NCI-H128 (cell line): ENCODE data around the gene GLIPR1L2.
"Not testable (repeated sequence)": the region's sequence is repeated elsewhere in the genome, so short reads cannot be mapped to it uniquely, and the experiment has no call there.

Source experiments
- DNase-seq: peaks from one replicate; lab custom pipeline; 2025; ENCODE audit not compliant: unreplicated experiment; lab: John Stamatoyannopoulos, UW

GLIPR1L2 gene

DNA sequence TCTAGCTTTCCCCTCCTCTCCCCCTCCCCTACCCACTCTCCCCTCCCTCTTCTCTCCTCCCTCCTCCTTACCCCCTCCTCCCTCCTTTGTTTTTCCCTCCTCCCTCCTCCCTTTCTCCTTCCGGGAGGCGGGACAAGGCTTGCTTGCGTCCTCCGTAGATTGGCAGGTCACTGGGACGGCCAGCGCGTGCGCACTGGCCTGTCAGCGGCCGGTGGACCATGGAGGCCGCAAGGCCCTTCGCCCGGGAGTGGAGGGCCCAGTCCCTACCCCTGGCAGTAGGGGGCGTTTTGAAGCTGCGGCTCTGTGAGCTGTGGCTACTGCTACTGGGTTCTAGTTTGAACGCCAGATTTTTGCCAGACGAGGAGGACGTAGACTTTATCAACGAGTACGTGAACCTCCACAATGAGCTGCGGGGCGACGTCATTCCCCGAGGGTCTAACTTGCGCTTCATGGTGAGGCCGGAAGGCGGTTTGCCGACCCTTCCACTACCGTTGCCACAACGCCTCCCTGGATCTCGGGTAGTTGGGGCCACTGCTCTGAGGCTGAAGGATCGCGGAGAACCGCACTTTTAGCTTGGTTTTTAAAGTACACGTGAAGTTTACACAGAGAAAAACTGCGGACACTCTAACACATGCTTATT, at the start of gene GLIPR1L2:
TSS of gene GLIPR1L2 (plus strand) at position 191 of the 640 bp plus-strand sequence. CDS start at position 219, 28 bp downstream.
- DNase-seq: peak; percentile 91

DNA sequence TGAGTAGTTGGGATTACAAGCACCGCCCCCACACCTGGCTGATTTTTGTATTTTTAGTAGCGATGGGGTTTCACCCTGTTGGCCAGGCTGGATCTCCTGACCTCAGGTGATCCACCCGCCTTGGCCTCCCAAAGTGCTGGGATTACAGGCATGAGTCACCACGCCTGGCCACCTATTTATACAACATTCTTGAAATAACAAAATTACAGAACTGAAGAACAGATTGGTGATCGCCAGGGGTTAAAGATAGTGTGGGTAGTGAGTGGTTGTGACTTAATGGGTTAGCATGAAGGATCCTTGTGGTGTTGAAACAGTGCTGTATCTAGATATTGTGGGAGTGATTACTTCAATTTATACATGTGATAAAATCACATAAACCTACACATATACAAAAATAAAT, 49.0 kb upstream of the GLIPR1L2 start:
- no peak for DNase-seq

DNA sequence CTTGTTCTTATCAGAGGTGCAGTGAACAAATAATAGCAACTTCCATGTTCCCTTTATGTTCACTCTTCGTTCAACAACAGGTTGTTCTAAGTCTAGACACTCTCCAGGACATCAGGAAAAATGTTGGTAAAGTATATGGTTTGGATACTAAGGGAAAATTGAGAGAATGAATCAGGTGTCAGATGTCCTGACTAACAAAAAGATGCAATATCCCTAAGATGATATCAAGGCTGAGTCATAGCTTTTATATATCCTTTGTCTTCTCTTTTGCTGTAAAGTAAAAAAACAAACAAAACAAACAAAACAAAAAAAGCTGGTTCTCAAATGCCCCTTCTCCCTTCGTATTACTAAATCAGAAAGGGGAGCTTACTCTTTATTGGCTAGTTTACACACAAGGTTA, 45.4 kb upstream of the GLIPR1L2 start:
- DNase-seq: no peak

DNA sequence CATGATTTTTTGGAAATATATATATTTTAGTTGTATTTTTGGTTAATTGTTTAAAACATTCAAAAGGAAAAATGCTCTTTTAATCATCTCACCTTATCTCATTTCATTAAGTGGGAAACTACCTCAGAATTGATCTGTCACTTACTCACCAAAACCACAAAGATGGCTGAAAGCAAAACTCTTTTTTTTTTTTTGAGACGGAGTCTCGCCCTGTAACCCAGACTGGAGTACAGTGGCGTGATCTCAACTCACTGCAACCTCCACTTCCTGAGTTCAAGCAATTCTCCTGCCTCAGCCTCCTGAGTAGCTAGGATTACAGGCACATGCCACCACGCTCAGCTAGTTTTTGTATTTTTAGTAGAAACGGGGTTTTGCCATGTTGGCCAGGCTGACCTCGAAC, 44.7 kb upstream of the GLIPR1L2 start:
- not testable (repeated sequence) for DNase-seq

DNA sequence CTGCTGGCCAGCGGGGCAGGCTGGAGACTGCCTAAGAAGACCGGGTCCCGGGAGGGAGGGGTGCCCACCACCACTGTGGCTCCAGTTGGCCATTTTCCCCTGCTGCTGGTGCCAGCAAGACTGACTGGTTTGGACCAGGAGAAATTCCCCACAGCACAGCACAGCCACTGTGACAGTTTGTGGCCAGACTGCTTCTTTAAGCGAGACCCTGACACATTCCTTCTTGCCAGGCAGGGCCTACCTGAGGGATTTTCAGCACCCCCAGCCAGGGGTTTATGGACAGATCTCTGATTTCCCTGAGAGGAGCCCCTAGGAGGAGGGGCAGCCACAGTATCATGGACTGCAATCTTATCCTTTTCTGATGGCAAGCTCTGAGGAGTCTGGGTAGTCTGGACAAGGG, 40.9 kb upstream of the GLIPR1L2 start:
- DNase-seq: no peak

DNA sequence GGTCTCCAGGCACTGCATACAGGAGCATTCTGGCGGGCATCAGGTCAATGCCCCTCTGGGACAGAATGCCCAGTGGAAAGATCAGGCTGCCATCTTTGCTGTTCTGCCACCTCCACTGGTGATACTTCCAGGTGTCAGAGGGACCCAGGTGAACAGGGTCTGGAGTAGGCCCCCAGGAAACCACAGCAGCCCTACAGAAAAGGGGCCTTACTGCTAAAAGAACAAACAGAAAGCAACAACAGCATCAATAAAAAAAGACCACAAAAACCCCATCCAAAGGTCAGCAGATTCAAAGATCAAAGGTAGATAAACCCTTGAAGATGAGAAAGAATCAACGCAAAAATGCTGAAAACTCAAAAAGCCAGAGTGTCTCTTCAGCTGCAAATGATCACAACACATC, 40.5 kb upstream of the GLIPR1L2 start:
- DNase-seq: no peak

DNA sequence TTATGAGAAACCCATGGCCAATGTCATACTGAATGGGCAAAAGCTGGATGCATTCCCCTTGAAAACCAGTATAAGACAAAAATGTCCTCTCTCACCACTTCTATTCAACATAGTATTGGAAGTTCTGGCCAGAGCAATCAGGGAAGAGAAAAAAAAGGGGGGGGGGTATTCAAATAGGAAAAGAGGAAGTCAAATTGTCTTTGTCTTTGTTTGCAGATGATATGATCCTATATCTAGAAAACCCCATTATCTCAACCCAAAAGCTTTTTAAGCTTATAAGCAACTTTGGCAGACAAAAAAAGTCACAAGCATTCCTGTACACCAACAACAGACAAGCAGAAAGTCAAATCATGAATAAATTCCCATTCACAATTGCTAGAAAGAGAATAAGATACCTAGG, 36.9 kb upstream of the GLIPR1L2 start:
- DNase-seq: no peak

DNA sequence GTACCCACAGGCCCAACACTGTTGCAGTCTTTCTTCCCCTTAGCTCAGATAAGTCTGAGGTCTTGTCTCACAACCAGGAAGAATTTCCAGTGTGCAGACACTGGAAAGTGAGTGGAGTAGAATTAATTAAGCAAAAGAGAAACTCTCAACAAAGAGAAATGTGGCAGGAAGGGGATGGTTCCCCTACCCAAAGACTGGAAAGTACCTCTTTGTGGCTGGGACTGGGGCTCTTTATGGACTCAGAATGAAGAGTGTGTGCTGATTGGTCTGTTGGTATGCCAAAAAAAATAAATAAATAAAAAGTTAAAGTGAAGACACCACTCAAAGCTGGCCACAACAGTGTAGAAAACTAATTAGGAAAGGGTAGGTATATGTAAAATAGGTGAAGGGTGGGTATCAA, 30.0 kb upstream of the GLIPR1L2 start:
- no peak for DNase-seq

DNA sequence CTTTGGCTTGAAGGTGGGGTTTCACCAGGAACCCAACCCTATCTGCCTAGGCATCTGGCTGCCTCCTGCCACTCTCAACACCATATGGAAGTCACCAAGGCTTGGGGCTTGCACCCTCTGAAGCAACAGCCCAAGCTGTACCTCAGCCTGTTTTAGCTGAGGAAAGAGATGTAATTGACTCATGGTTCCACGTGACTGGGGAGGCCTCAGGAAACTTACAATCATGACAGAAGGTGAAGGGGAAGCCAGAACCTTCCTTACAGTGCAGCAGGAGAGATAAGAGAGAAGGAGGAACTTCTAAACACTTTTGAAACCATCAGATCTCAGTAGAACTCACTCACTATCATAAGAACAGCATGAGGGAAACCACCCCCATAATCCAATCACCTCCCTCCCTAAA, 29.5 kb upstream of the GLIPR1L2 start:
- DNase-seq: no peak

DNA sequence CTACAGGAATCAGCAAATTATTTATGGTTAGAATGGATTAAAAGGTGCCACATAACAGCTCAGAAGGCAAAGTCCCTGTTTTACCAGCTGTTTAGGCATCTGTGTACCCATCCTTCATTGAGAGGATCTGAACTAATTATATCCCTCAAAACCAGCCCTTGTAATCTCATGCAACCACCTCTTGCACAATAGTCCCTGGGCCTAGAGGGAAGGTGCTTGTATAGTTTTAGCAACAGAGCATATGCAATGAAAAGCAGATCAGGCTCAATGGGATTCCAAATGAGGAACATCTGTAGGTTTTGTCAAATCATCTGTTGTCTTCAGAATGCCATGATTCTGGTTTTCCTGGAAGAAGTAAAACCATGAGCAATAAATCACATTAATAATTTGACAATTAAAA, 26.0 kb upstream of the GLIPR1L2 start:
- DNase-seq: no peak

DNA sequence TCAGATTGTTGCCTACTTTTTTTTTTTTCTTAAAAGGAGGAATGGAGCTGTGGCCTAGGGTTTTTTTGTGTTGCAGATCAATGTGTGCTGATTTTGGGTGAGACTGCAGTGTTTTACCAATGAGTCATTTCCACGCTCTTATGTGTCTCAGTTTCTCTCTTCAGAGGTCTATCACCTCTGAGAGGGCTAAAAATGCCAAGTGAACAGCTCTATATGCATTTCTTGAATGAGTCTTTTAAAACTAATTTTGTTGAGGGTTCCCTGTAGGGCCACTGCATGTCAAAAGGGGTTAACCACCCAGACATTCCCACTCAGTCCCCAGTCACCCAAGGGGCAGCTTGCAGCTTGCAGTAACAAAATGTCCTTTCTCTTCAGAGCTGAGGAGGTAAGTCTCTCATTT, 24.3 kb upstream of the GLIPR1L2 start:
- no peak for DNase-seq

DNA sequence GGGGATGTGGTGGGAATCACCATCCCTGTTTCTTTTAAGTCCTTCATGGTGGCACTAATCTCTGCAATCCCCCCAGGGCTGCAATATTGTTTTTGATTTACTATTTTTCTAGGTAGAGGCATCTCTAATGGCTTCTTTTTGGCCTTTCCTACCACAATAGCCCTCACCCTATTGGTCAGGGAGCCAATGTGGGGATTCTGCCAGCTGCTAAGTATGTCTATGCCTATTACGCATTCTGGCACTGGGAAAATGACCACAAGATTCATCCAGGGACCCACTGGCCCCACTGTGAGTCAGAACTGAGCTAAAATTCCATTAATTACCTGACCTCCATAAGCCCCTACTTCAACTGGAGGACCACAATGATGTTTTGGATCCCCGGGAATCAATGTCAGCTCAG, 15.9 kb upstream of the GLIPR1L2 start:
- no peak for DNase-seq

DNA sequence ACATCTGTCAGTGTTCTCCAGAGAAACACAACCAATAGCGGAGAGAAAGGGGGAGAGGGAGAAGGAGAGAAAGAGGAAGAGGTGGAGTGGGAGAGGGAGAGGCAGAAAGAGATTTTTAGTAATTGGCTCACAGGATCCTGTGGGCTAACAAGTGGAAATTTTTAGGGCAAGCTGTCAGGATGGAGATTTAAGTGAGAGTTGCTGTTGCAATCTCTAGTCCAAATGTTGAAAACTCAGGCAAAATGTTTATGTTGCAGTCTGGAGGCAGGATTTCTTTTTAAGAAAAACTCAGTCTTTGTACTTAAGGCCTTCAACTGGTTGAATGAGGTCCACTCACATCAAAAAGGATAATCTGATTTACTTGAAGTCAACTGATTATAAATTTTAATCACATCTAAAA, 12.5 kb upstream of the GLIPR1L2 start:
- DNase-seq: no peak

DNA sequence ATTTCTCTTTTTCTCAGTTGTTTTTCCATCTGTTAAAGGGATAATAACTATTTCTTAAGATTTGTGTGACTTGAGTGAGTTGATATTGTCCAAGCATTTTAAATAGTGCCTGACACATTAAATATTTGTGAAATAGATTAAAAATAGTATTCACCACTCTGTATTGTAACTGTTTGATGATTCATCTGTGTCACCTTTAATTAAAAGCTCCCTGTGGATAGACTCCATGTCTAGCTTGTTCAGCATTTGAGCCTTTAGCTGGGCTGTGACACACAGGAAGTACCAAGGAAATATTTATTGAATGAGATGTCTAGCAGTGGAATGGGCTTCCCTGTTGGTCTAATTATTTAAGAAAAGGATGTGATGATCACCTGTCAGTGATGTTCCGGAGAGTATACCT, 1.8 kb upstream of the GLIPR1L2 start:
- DNase-seq: no peak

DNA sequence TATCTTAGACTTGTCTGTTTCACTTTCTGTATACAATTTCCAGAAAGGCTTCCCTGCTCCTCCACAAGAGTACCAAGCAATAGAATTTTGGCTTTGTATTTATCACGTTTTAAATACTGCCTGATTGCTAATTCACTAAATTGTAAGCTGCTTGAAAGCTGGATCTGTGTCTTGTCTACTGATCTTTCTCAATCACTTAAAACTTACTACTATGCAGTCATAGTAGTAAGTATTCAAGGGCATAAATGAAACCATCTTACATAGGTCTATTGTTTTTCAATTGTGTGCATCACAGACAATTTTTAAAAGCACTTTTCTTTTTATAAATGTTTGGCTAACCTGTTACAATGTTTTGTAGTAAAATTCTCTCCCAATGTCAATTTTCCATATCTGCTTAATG, 1.2 kb upstream of the GLIPR1L2 start:
- DNase-seq: no peak

DNA sequence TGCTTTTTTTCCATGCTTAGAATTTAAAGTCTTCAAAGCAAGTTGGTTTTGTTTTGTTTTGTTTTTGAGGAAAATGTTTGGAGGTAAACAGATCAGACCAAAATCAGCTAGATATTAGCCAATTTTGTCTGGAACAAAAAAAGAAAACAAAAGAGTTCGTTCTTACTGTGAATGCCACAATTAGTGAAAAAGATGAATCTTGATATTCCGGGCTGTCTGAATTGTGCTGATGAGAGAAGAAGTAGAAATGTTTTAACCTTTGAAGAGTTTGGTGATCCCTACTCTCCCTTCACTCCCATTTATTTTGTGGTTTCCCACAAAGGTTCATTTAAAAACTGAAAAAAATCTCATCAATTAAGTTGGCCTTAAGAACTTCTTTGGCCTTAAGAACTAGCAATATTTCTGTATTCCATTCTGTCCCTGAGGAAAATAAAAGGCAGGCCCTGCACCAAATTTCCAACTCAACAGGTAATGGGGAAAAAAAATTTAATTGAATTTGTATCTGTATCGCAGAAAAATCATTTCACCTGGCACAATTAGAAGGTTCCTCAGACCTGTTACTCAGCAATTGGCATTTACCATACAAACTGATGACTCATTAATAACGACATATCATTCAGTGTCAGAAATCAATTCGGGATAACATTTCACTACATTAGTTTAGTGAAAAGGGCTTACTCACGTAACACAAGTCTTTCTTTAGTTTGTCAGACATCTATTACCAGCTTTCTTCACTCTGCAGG, 562 bp upstream of the GLIPR1L2 start:
- no peak for DNase-seq

DNA sequence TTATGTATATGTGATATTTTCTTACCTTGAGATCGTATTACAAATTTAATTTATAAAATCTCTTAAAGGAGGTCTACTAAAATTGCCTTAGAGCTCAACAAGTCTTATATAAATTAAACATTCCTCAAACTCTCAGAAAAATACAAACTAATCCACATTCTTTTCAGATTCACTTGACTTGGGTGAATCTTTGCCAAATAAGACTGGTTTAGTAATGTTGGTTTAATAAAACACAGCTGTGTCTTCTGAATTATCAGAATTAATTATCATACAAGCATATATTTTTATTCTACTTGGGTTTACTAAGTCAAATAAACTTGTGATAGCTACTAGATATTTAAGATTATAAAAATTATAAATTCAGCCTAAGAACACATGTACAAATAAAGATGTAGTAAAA, 13.3 kb downstream of the GLIPR1L2 start:
- no peak for DNase-seq

DNA sequence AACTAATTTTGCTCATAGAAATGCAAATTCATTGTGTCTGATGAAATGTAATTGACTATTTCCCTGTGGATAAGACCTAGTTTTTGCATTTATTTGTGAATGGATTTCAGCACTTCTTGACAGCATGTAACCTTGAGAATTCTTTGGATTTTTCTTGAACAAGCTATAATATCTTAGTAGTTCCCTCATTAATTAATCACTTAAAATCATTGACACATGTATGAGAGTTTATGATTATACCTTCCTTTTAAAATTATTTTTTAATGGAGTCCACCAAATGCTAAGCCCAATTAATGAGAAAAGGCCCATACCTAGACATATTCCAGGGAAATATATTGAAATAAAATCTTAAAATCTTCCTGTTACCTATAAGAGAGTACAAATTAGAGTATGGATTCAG, 16.8 kb downstream of the GLIPR1L2 start:
- no peak for DNase-seq

DNA sequence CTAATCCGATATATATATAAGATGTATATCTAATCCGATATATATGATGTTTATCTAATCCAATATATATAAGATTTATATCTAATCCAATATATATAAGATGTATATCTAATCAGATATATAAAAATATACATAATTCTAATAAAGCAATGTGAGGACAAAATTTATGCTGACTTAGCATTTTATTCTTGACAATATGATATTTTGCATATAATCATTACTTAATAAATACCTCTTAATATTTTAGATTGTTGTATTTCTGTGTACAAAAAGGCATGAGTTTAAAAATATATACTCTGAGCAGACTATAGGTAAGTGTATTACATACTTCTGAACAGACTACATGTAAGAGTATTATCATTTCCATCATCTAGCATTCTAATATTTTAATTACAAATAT, 18.9 kb downstream of the GLIPR1L2 start:
- no peak for DNase-seq

DNA sequence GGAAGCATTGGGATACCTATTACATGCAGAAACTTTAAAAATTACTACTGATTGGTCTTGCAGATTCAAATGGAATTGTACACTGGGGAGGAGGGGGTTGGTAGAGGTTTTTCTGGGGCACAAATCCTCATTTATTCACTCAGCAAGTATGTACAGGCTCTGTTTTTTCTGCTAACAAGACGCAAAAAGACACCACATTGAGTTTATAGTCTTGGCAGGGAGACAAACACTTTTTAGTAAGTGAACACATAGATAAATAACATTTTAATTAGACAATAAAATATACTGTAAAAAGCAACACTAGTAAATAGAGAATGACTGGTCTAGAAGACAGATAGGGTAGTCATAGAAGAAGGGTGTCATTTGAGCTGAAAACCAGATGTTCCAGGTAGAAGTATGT, 23.8 kb downstream of the GLIPR1L2 start:
- DNase-seq: no peak

DNA sequence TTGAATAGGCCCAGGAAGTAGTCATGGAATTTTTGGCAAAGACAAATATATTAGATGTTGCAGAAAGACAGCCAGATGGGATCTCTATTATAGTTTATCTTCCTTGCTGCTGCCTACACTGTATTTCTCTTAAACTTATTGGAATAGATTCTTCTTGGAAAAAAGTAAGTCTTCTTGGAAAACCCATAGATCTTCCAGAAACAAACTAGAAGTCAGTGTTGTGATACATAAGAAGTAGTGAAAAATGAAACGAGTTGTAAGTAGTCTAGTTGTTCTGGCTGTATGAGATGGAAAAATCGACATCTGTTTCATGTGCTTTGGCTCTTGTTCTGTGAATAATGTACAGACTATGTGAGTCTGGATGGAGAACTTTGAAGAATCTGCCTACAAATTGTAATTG, 29.0 kb downstream of the GLIPR1L2 start:
- no peak for DNase-seq

DNA sequence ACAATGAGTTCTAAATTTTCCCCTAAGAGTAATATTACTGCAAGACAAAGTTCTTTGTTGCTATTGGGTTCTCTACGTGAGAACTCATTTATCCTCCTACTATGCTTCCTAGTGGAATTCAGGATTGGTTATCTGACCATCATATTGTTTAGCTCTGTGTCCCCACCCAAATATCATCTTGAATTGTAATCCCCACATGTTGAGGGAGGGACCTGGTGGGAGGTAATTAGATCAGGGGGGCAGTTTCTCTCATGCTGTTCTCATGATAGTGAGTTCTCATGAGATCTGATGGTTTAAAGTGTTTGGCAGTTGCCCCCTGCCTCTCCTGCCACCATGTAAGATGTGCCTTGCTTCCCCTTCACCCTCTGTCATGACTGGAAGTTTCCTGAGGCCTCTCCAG, 36.6 kb downstream of the GLIPR1L2 start:
- DNase-seq: no peak

DNA sequence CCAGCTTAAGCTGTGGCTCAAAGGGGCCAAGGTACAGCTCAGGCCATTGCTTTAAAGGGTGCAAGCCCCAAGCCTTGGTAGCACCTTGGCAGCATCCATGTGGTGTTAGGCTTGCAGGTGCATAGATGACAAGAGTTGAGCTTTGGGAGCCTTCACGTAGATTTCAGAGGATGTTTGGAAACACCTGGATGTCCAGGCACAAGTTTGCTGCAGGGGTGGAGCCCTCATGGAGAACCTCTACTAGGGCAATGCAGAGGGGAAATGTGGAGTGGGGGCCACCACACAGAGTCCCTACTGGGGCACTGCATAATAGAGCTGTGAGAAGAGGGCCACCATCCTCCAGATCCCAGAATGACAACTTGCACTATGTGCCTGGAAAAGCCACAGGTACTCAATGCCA, 37.9 kb downstream of the GLIPR1L2 start:
- DNase-seq: no peak
